SJSA1 (cell line): Measurements from ENCODE around the gene GPN3. TPM values are rescaled to one million over a fixed set of nuclear protein-coding genes. Genes with fewer than 3 reads are reported as not detected.

Experiments used
- DNase-seq, 2 experiments: peaks; one replicate each; pipeline ENCODE4 v3.0.0-alpha.2; 2015 to 2020; ENCODE audit warnings: low spot score in 2 of 2, low read depth in 1 of 2
- H3K27ac ChIP-seq: fragments of 250-450 bp; sonication (Bioruptor Pico); 2 replicates; pipeline ENCODE4 v1.5.1; 2020; ENCODE audit warnings: mild to moderate bottlenecking, moderate library complexity
- H3K27me3 ChIP-seq: fragments of 250-450 bp; sonication (Bioruptor Pico); replicated peaks from 2 replicates; pipeline ENCODE4 v1.5.1; 2020; ENCODE audit warnings: mild to moderate bottlenecking, moderate library complexity
- H3K36me3 ChIP-seq: fragments of 250-450 bp; sonication (Bioruptor Pico); 2 replicates; pipeline ENCODE4 v1.5.1; 2020; ENCODE audit warnings: mild to moderate bottlenecking
- H3K4me1 ChIP-seq: fragments of 250-450 bp; sonication (Bioruptor Pico); replicated peaks from 2 replicates; pipeline ENCODE4 v1.6.1; 2021; ENCODE audit warnings: mild to moderate bottlenecking
- H3K4me3 ChIP-seq: fragments of 250-450 bp; sonication (Bioruptor Pico); 2 replicates; pipeline ENCODE4 v1.5.1; 2020; ENCODE audit warnings: mild to moderate bottlenecking
- H3K9me3 ChIP-seq: fragments of 250-450 bp; sonication (Bioruptor Pico); replicated peaks from 2 replicates; pipeline ENCODE4 v1.5.1; 2020; ENCODE audit warnings: mild to moderate bottlenecking
- total RNA-seq: library from RNA; depleted of rRNA; stranded (reverse); fragments of >200 nt; shearing (Covaris generic); gene quantifications from 2 replicates; pipeline ENCODE4 v1.2.3, GENCODE V29; 2014; rRNA removed

Gene GPN3
- total RNA-seq, result 40.4 and 57.6 TPM in 2 replicates

DNA sequence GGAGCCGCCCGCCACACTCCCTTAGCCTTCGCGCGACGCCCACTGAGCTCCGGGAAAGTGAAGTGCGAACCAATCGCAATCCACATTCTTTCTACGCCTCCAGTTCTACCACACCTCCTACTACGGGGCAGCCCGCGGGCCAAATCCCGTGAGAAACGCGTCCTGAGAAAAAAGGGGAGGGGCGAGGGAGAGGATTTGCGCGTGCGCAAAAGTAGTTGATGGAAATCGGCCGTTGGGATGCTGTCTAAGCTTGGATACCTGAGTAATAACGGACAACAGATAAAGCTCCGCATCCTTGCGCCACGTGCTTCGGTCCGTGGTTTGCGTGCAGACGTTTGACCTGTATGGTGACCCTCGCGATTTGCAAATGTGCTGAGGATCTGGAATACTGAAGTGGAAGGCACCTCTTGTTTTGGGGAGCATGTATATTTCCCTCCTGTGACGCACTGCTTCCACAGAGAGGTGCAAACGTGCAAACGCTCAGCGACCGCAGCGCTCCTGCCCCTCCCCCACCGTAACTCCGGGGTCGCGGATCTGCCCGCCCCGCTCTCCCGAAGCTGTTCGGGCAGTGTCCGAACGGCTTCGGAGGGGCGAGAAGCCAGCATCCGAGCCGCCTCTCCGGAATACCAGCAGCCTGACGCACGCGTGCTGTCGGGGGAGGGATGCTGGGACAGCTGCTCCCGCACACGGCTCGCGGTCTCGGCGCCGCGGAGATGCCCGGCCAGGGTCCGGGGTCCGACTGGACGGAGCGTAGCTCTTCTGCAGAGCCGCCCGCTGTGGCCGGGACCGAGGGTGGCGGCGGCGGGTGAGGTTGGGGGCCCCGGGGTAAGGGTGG is at the start of gene GPN3, which contains the start of gene FAM216A:
Gene GPN3 (minus strand): TSS at position 44 of the 835 bp plus-strand sequence. CDS start 54 bp downstream, outside the sequence.
Gene FAM216A (plus strand): TSS at position 632 of the 835 bp plus-strand sequence. CDS start 31 bp downstream, at position 663.
- DNase-seq, result peak; percentile 97
- H3K36me3 ChIP-seq, result peaks cover 17% of the 10 kb centered on the region
- peak within 1 kb of the TSS; percentile 73 for H3K27ac ChIP-seq
- peak within 1 kb of the TSS; percentile 65 for H3K4me3 ChIP-seq
- H3K9me3 ChIP-seq, result no peaks in the 10 kb centered on the region
- H3K4me1 ChIP-seq, result peaks cover 15% of the 10 kb centered on the region; the same call in 1 of the 2 replicates
- H3K27me3 ChIP-seq, result no peaks in the 10 kb centered on the region

DNA sequence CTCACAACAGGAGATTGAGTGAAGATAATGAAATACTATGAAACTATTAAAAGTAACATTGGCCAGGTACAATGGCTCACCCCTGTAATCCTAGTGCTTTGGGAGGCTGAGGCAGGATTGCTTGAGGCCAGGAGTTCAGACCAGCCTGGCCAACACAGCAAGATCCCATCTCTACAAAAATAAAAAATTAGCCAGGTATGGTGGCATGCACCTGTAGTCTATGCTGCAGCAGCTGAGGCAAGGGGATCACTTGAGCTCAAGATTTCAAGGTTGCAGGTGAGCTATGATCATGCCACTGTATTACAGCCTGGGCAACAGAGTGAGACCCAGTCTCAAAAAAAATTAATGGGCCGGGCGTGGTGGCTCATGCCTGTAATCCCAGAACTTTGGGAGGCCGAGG is 48.9 kb upstream of the GPN3 start:
- Histone ChIP-seq H3K27me3 (no peaks in the 10 kb centered on the region; the same call in 1 of the 2 replicates), H3K27ac (no peak overlapping the region), H3K9me3 (no peaks in the 10 kb centered on the region), H3K4me3 (no peak overlapping the region), H3K4me1 (no peaks in the 10 kb centered on the region), H3K36me3 (no peaks in the 10 kb centered on the region)
- no peak for DNase-seq

DNA sequence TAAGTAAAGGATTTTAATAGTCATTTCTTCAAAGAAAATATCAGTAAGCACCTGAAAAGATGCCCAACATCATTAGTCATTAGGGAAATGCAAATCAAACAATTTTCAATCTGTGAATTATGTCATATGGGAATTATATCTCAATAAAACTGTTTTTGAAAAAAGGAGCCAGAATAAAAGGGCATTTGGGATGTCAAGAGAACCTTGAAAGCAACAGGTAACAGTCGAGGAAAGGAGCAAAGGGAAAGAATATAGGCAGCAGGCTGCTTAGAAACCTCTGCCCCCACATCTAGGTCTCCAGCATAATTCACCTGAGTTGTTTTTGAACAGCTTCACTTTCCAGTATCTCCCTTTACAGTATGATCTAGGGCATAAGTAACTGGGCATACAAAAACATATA is 46.3 kb upstream of the GPN3 start:
- no peaks in the 10 kb centered on the region; the same call in 1 of the 2 replicates for H3K27me3 ChIP-seq
- no peak for DNase-seq
- 0 out of 2 replicates have a peak, but pooled peaks cover 2% of the 10 kb centered on the region for H3K9me3 ChIP-seq
- H3K27ac ChIP-seq, result no peak overlapping the region
- no peaks in the 10 kb centered on the region for H3K36me3 ChIP-seq
- no peaks in the 10 kb centered on the region for H3K4me1 ChIP-seq
- no peak overlapping the region for H3K4me3 ChIP-seq

DNA sequence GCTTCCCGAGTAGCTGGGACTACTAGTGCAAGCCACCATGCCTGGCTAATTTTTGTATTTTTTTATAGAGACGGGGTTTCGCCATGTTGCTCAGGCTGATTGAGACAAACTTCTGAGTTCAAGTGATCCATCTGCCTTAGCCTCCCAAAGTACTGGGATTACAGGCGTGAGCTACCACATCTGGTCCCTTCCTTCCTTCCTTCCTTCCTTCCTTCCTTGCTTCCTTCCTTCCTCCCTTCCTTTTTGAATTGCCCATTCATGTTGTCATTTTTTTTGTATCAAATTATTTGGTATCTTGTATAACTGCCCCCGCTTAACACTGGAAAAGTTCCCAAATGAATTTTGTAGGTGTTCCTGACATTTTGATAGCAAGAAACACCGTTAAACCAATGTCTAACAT is 45.8 kb upstream of the GPN3 start:
- Histone ChIP-seq H3K27ac (no peak overlapping the region), H3K36me3 (no peaks in the 10 kb centered on the region), H3K27me3 (no peaks in the 10 kb centered on the region; the same call in 1 of the 2 replicates), H3K9me3 (0 out of 2 replicates have a peak, but pooled peaks cover 2% of the 10 kb centered on the region), H3K4me3 (no peak overlapping the region), H3K4me1 (no peaks in the 10 kb centered on the region)
- DNase-seq, result no peak

DNA sequence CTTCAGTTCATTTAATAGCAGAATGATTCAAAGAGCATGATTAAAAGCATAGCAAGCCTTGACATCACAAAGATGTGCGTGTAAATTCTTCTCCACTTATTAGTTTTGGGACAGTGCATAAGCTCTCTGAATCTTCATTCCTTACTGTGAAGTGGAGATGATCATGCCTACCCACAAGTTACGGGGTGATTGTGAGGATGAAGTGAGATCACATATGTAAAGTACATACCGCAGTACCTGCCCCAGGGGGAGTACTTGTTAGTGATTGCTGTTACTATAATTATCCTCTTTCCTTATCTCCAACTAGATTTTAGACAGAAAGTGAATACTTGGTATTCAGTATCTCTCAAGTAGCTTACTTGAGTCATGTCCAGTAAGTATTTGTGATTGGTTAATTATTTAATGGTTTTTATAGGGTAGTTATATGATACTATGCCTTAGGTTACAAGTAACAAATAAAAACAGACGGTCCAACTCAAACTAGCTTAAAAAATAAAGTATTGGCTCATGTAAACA is 40.1 kb upstream of the GPN3 start:
- DNase-seq, result no peak
- no peak overlapping the region for H3K4me3 ChIP-seq
- no peak overlapping the region for H3K27ac ChIP-seq
- H3K9me3 ChIP-seq, result 0 out of 2 replicates have a peak, but pooled peaks cover 2% of the 10 kb centered on the region
- no peaks in the 10 kb centered on the region for H3K27me3 ChIP-seq
- H3K4me1 ChIP-seq, result no peaks in the 10 kb centered on the region
- no peaks in the 10 kb centered on the region for H3K36me3 ChIP-seq

DNA sequence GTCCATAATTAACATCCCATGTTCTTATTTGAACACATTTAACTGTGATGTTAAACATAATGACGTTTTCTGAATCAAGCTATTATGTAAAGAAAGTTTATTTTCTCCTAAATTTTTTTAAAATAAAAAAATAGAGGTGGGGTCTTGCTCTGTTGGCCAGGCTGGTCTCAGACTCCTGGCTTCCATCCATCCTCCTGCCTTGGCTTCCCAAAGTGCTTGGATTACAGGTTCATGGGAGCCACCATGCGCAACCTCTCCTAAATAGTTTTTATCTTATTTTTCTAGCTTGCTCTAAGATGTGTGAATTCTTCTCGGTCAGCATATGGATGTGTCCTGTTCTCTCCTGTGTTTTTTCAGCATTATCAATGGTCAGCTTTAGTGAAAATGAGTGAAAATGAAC is 37.3 kb upstream of the GPN3 start:
- DNase-seq, result no peak
- Histone ChIP-seq H3K27ac (no peak overlapping the region), H3K4me3 (no peak overlapping the region), H3K4me1 (peaks cover 11% of the 10 kb centered on the region), H3K36me3 (peaks cover 5% of the 10 kb centered on the region), H3K9me3 (no peaks in the 10 kb centered on the region), H3K27me3 (no peaks in the 10 kb centered on the region)

DNA sequence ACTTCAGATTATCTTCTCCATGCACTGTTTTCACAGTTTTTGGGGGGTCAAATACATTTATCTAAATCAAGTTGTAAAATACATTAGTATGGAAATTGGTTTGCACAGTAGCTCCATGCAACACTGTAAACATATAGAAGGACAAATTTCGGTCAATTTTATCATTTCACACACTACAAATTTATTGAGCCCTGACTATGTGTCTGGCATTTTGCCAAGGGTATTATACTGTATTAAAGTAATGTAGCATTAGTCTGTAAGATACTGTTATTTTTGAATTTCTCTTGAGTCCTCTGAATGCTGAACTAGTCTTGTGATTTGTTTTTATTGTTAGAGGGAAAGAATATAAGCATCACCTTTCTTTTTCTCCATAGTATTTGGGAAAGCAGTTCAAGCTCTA is 35.4 kb upstream of the GPN3 start:
- Histone ChIP-seq H3K27ac (no peak overlapping the region), H3K9me3 (no peaks in the 10 kb centered on the region), H3K4me3 (no peak overlapping the region), H3K4me1 (peaks cover 18% of the 10 kb centered on the region), H3K36me3 (peaks cover 17% of the 10 kb centered on the region), H3K27me3 (no peaks in the 10 kb centered on the region)
- DNase-seq, result no peak

DNA sequence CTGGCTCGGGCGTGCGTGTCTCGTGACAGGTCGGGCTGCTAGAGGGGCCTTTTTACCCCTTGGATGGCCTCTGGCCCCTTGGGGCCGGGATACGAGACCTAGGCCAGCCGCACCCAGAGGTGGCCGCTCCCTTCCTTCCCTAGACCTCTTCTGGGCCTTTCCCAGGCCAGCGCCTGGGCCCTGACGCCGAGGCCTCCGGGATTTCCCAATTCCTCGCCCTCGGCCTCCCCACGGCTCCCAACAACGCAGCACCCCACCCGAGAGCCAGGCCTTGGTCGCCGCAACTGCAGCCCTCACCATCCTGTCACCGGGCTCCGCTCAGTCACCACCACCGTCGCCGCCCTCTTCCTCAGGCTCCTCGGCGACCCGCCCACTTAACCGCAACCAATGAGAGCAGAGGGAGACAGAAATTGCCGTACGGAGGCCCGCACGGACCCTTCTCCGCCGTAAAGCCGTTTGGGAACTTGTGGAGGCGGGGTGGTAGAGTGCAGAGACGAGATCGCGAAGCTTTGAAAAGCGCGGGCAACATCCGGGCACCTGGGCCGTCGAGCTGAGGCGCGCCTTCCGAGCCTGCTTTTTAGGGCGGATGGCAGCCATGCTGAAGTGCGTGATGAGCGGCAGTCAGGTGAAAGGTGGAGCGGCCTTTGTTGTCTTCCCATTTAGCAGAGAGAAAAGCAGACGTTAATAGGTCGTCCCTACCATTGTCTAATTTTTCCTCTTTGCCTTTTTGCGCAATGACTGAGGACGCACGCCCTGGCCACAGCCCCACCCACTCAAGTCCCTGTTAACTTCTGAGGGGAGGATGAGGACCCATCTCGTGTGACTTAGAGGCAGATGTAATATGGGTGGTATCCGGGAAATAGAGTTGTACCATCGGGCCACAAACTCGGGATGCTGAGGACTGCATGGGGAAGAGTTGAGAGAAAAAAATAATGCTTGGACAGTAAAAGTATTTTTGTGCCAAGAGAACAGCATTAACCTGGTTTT is 34.0 kb upstream of the GPN3 start, which contains the start of the genes RAD9B and VPS29:
Gene RAD9B (plus strand): TSS at position 580 of the 987 bp plus-strand sequence. CDS start 7 bp downstream, at position 587.
Gene VPS29 (minus strand): TSS at position 360 of the 987 bp plus-strand sequence. CDS start 60 bp downstream, at position 300.
- Histone ChIP-seq H3K4me3 (peak within 1 kb of the TSS; percentile 75), H3K4me1 (peaks cover 18% of the 10 kb centered on the region), H3K27ac (peak within 1 kb of the TSS; percentile 60), H3K9me3 (no peaks in the 10 kb centered on the region), H3K36me3 (peaks cover 21% of the 10 kb centered on the region), H3K27me3 (no peaks in the 10 kb centered on the region)
- peak; percentile 97 to 98 for DNase-seq

DNA sequence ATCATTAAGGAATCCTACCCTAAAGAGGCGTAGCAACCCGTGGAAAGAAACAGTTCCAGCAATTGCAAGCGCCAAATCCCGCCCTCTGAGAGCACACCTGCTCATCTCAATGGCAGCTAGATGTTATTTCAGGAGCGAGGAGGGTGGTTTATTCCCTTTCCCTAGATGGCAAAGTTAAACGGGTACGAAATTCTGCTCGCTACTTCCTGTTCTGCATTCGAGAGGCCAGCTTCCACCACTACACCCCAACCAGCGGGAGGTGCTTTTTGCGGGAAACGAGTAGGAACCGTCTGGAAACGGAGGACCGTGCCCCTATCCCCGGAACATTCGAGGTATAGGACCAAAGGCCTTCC is 33.3 kb upstream of the GPN3 start:
- Histone ChIP-seq H3K36me3 (peaks cover 25% of the 10 kb centered on the region), H3K4me3 (peak overlapping the region; percentile 75), H3K27me3 (no peaks in the 10 kb centered on the region), H3K27ac (peak overlapping the region; percentile 60), H3K9me3 (no peaks in the 10 kb centered on the region), H3K4me1 (peaks cover 18% of the 10 kb centered on the region)
- DNase-seq, result peak in 1 of 2 experiments; percentile 56

DNA sequence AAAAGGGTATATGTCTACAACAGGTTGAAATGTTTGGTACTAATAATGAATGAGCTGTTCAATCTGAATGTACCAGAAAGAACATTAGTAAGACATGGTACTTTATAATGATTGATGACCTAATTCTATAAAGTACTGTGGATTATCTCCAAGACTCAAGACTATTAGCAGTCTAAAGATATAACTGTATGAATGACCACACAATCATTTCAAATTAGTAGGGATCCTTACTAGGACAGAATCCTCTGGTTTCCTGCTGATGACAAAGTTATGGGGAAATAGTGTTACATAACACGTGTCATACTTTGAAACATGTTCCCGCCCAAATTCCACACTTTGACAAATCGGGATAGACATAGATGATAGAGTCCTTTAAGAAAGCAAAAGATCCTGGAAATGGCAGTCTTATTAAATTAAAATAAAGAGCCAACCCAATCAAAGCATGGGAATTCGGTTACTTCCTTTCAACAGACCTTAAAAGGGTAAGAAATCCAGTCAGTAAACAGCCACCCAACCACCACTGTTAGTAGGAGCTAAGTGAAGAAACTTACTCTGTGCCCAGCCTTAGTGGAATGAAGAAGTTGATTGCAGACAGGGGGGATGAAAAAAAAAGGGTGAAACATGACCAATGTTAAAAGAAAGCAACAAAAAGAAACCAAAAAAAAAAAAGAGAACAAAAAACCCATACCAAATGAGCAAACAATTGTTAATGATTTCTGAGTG is 31.1 kb upstream of the GPN3 start:
- peak in 1 of 2 experiments; percentile 9 for DNase-seq
- Histone ChIP-seq H3K36me3 (peaks cover 47% of the 10 kb centered on the region), H3K27ac (no peak overlapping the region), H3K4me1 (peaks cover 18% of the 10 kb centered on the region), H3K27me3 (no peaks in the 10 kb centered on the region), H3K9me3 (no peaks in the 10 kb centered on the region), H3K4me3 (no peak overlapping the region)

DNA sequence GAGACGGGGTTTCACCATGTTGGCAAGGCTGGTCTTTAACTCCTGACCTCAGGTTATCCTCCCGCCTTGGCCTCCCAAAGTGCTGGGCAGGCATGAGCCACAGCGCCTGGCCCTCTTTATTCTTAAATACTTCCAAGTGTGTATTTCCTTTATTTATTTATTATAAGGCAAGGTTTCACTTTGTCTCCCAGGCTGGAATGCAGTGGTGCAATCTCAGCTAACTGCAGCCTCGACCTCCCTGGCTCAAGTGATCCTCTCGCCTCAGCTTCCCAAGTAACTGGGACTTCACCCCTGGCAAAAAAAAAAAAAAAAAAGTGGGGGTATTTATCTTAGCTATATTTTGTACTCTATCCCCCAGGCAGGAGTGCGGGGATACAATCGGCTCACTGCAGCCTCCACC is 7.4 kb upstream of the GPN3 start:
- peaks cover 5% of the 10 kb centered on the region; the same call in 1 of the 2 replicates for H3K36me3 ChIP-seq
- no peaks in the 10 kb centered on the region for H3K9me3 ChIP-seq
- no peak overlapping the region for H3K4me3 ChIP-seq
- H3K27ac ChIP-seq, result no peak overlapping the region
- H3K4me1 ChIP-seq, result no peaks in the 10 kb centered on the region
- H3K27me3 ChIP-seq, result no peaks in the 10 kb centered on the region
- no peak for DNase-seq

DNA sequence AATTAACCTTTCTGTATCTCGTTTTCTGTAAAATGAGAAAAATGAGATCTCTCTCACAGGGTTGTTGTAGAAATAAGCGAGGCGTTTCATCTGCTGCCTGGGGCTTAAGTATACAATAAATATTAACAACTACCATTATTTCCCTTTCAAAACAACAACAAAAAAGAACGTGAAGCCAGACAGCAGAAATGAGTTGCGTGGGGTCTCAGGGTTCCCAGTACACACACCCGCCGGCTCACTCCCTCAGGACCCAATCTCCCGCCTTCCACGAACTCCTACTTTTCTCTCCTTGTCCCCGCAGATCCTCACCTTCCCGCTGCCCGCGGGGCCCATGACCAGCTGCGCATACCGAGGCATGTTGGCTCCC is 227 bp downstream of the GPN3 start:
- Histone ChIP-seq H3K27me3 (no peaks in the 10 kb centered on the region), H3K36me3 (peaks cover 15% of the 10 kb centered on the region), H3K4me1 (peaks cover 15% of the 10 kb centered on the region; the same call in 1 of the 2 replicates), H3K4me3 (peak overlapping the region; percentile 65), H3K9me3 (no peaks in the 10 kb centered on the region), H3K27ac (peak overlapping the region; percentile 17; the same call in 1 of the 2 replicates)
- DNase-seq, result no peak
